ENCODE data around the gene DNAH9. TPM values are rescaled to one million over a fixed set of nuclear protein-coding genes. Genes with fewer than 3 reads are reported as not detected.
A peak's percentile ranks its signal among the peaks of the same experiment; 100 is the strongest.

DNAH9 gene
- total and polyA plus RNA-seq, 2 of the 8 experiments (the other 6 are each of a cell fraction or from before 2014, with no cell fraction given) = 0.21 to 0.86 TPM

DNA sequence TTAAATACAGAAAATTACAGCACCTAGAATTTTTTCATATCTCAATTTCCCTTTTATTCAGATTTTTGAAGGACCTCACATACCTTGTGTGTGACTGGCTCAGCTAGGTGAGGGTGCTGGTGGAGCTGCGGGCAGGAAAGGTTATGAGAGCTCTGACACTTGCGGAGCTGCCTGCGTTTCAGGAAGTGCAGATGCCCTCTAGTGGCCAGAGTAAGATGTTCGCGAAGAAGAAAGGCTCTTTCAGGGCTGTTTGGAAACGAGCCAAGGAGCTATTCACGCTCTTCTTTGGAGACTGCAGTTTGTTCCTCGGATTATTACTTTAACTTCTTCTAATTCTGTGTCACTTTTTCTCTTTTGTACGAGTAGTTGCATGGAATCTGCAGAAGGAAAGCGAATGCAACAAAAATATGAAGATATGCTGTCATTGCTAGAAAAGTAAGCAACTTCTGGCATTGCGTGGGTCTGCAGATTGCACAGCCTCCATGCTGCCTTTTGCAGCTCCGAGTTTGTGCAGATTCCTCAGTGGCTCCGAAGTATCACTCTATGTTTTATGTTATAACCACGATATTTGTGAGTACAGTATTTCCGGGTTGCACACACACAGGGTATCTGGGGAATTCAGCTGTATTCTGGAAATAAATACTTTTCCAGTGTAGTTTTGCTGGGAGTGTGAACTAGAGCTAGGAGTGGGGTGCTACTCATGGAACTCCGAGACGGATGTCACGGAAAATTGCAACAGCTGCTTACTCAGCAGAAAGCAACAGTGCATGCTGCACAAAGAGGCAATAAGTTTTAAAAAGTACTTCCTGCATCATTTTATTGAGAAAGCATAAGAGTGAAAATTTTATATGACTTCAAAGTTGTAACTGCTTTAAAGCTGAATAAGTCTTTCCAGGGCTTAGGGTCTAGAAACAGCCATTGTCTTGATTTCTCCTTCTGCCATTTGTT, 46.3 kb downstream of the DNAH9 start (continued):
- TF ChIP-seq TAF7 (optimal IDR thresholded peaks at IDR 0.05; ENCODE audit: borderline replicate concordance, low read depth, low read length) (no peak), CREB1 (IDR thresholded peaks at IDR 0.05) (no peak), MAFK (IDR thresholded peaks at IDR 0.05; ENCODE audit: low read depth, low read length) (peak; percentile 37; the same call in 1 of the 2 replicates), CHD2 (IDR thresholded peaks at IDR 0.05; ENCODE audit: low read length) (no peak), HDAC2 (IDR thresholded peaks at IDR 0.05; ENCODE audit: borderline replicate concordance in 1 of 2, low read depth in 2 of 2, low read length in 2 of 2) (no peak), RFX5 (IDR thresholded peaks at IDR 0.05; ENCODE audit: borderline replicate concordance, low read depth, low read length) (no peak), SP2 (IDR thresholded peaks at IDR 0.05; ENCODE audit: low read length) (no peak), SUZ12 (IDR thresholded peaks at IDR 0.05; ENCODE audit: low read length) (no peak), GTF2F1 (IDR thresholded peaks at IDR 0.05; ENCODE audit: borderline replicate concordance, low read depth, low read length) (no peak), TCF12 (IDR thresholded peaks at IDR 0.05; ENCODE audit: low read depth, low read length) (no peak), BCL11A (IDR thresholded peaks at IDR 0.05; ENCODE audit: low read depth in 2 of 2, low read length in 2 of 2) (no peak), SP4 (IDR thresholded peaks at IDR 0.05; ENCODE audit: low read length) (no peak), TEAD4 (IDR thresholded peaks at IDR 0.05; ENCODE audit: low read depth, low read length) (no peak), SIRT6 (IDR thresholded peaks at IDR 0.05; ENCODE audit: low read length) (no peak)
- TF ChIP-seq, protein P1, sequence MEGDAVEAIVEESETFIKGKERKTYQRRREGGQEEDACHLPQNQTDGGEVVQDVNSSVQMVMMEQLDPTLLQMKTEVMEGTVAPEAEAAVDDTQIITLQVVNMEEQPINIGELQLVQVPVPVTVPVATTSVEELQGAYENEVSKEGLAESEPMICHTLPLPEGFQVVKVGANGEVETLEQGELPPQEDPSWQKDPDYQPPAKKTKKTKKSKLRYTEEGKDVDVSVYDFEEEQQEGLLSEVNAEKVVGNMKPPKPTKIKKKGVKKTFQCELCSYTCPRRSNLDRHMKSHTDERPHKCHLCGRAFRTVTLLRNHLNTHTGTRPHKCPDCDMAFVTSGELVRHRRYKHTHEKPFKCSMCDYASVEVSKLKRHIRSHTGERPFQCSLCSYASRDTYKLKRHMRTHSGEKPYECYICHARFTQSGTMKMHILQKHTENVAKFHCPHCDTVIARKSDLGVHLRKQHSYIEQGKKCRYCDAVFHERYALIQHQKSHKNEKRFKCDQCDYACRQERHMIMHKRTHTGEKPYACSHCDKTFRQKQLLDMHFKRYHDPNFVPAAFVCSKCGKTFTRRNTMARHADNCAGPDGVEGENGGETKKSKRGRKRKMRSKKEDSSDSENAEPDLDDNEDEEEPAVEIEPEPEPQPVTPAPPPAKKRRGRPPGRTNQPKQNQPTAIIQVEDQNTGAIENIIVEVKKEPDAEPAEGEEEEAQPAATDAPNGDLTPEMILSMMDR (IDR thresholded peaks at IDR 0.05; ENCODE audit: control extremely low read depth in 1 of 3, insufficient read depth in 1 of 3, low read depth in 1 of 3, low read length in 3 of 3) = peak; percentile 67 to 93 (median 86)

Measured in H1 (cell line).